Fibroblast of villous mesenchyme (primary cell): Measurements from ENCODE around the gene S1PR4. TPM values are rescaled to one million over a fixed set of nuclear protein-coding genes. Genes with fewer than 3 reads are reported as not detected.

ENCODE experiments used
- DNase-seq: peaks from one replicate; pipeline ENCODE4 v3.0.0-alpha.2; 2010; ENCODE audit warnings: low read depth
- H3K4me3 ChIP-seq: 2 replicates; pipeline ENCODE4 v1.5.1; 2011; ENCODE audit warnings: low read depth, mild to moderate bottlenecking, low read length
- total RNA-seq: library from RNA; depleted of rRNA; stranded (reverse); fragments of >200 nt; gene quantifications from 2 replicates; pipeline ENCODE4 v1.2.3, GENCODE V29; 2012
- TF ChIP-seq, protein P1 (sequence below): IDR thresholded peaks from 2 replicates; pipeline ENCODE4 v1.5.1; 2012; ENCODE audit warnings: low read depth, mild to moderate bottlenecking, low read length; ENCODE audit not compliant: insufficient read depth

The S1PR4 gene
- total RNA-seq, 1 donor, result not detected

DNA sequence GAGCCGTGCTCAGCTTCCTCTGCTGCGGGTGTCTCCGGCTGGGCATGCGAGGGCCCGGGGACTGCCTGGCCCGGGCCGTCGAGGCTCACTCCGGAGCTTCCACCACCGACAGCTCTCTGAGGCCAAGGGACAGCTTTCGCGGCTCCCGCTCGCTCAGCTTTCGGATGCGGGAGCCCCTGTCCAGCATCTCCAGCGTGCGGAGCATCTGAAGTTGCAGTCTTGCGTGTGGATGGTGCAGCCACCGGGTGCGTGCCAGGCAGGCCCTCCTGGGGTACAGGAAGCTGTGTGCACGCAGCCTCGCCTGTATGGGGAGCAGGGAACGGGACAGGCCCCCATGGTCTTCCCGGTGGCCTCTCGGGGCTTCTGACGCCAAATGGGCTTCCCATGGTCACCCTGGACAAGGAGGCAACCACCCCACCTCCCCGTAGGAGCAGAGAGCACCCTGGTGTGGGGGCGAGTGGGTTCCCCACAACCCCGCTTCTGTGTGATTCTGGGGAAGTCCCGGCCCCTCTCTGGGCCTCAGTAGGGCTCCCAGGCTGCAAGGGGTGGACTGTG, 1.2 kb downstream of the S1PR4 start:
- TF ChIP-seq, protein P1, sequence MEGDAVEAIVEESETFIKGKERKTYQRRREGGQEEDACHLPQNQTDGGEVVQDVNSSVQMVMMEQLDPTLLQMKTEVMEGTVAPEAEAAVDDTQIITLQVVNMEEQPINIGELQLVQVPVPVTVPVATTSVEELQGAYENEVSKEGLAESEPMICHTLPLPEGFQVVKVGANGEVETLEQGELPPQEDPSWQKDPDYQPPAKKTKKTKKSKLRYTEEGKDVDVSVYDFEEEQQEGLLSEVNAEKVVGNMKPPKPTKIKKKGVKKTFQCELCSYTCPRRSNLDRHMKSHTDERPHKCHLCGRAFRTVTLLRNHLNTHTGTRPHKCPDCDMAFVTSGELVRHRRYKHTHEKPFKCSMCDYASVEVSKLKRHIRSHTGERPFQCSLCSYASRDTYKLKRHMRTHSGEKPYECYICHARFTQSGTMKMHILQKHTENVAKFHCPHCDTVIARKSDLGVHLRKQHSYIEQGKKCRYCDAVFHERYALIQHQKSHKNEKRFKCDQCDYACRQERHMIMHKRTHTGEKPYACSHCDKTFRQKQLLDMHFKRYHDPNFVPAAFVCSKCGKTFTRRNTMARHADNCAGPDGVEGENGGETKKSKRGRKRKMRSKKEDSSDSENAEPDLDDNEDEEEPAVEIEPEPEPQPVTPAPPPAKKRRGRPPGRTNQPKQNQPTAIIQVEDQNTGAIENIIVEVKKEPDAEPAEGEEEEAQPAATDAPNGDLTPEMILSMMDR, result no peak
- no peak for DNase-seq
- no peak overlapping the region for H3K4me3 ChIP-seq

DNA sequence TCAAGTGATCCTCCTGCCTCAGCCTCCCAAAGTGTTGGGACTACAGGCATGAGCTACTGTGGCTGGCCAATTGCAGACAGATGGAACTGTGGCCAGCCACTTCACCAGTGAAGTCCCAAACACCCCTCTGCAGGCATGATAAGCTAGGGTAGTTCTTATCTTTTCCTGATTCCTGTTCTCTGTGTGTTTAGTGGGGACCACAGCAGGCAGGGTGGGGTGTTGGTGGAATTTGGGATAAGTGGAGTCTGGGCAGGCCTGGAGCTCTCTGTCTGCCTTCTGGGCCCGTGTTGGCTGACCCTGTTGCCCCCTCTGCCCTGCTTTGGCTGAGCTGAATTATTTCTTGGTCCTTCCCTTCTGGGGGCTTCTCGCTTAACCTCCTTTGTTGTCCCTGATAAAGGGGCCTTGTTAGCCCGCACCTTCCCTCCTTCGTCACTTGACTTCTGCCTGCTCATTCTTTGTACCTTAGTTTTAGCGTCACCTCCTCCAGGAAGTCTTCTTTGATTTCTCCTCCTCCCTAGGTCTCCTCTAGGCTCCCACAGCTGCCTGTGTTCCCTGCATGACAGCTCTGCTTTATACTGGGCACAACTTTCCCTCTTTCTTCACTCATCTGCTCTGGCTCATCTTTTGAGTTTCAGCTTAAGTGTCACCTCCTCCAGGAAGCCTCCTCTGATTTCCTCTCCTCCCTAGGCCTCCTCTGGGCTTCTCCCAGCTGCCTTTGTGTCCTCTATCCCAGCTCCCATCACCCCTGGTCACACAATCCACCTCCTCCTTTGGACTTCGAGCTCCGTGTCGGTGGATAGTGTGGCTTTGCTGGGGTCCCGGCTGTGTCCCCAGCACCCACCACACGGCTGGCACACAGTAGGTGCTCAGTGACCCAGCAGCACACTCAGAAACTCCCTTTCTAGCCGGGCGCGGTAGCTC, 5.4 kb downstream of the S1PR4 start:
- TF ChIP-seq, protein P1, result no peak
- no peak overlapping the region for H3K4me3 ChIP-seq
- no peak for DNase-seq

DNA sequence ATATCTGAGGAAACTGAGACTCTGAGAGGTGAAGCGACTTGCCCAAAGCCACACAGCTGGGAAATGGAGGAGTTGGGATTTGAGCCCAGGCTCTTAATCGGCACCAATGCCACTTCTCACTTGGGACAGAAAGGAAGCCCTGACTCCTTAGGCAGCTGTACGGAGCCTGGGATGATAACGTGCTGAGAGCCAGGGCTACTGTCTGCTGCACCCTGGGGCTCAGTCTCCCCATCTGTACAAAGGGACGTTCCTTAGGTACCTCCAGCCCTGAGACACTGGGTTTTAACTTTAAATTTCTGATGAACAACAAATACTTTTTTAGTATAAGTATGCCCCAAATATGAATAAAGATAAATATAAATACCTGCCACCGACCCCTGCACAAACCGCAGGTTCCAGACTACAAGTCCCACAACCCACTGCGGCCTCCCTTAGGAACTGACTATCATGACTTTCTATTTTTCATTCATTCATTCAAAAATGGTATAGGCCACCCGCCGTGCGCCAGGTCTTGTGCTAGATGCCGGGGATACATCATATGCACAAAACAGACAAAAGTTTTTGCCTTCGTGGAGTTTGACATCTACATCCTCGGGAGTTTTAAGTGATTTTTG, 6.4 kb downstream of the S1PR4 start:
- no peak for DNase-seq

DNA sequence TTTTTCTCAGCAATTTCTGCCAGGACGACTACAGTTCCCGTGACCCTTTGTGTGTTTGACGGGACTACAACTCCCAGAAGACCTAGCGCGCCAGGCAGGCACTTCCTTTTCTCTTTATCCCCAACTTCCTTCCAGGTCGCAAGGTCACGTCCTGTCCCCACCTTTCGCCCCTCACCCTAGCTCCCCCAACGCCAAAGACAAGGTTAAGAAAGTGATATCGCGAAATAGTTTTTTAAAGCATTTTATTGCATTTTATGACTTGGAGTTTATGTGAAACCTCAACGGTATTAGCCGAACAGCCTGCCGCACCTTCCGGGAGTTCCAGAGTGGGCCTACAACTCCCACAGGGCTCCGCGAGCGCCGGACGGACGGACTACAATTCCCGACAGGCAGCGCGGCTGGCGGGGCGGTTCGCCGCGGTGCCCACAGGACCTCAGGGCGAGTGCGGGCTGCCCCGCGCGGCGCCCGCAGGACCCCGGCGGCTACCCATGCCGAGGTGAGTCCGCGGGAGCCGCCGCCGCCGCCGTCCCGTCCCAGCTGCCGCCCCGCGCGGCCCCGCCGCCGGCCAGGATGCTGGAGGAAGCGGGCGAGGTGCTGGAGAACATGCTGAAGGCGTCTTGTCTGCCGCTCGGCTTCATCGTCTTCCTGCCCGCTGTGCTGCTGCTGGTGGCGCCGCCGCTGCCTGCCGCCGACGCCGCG, 7.0 kb downstream of the S1PR4 start, which contains the start of gene NCLN:
Gene NCLN (plus strand): TSS at position 470 of the 699 bp plus-strand sequence. CDS start 101 bp downstream, at position 571.
- TF ChIP-seq, protein P1, result no peak
- DNase-seq, result peak; percentile 95

More for the DNA sequence above, 6.4 kb downstream of the S1PR4 start:
- TF ChIP-seq, protein P1, result no peak
- H3K4me3 ChIP-seq, result peak overlapping the region; percentile 78

DNA sequence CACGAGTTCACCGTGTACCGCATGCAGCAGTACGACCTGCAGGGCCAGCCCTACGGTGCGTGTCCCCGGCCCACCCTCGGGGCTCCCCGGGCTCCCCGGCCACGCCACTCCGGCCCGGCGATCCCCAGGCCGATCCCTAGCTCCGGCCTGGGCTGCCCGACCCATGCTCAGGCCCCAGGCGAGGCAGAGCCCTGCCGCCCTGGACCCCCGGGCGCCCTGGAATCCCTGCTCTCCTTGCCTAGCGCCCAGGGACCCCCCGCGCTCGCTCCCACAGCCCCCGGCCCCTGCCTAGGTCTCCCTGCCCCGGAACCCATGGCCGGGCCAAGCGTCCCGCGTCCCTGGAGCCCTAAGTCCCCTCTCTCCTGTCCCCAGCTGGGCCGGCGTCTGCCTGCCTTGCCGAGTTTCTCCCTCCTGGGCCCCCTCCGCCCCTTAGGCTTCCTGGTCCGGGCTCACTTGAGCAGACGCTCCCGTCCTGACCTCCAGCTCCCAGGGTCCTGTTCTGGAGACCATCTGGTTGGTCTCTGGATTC, 7.7 kb downstream of the S1PR4 start:
- DNase-seq, result peak; percentile 26
- H3K4me3 ChIP-seq, result peak overlapping the region; percentile 78
- TF ChIP-seq, protein P1, result no peak

More for the DNA sequence above, 7.0 kb downstream of the S1PR4 start, which contains the start of gene NCLN:
- peak within 1 kb of the TSS; percentile 78 for H3K4me3 ChIP-seq
